ENCODE measurements around the gene SLC1A2. TPM values are rescaled to one million over a fixed set of nuclear protein-coding genes. Genes with fewer than 3 reads are reported as not detected.
A peak's percentile ranks its signal among the peaks of the same experiment; 100 is the strongest.

Gene SLC1A2
- total and polyA plus RNA-seq, 8 donors = 0.89 to 31.8 (median 18.9) TPM

DNA sequence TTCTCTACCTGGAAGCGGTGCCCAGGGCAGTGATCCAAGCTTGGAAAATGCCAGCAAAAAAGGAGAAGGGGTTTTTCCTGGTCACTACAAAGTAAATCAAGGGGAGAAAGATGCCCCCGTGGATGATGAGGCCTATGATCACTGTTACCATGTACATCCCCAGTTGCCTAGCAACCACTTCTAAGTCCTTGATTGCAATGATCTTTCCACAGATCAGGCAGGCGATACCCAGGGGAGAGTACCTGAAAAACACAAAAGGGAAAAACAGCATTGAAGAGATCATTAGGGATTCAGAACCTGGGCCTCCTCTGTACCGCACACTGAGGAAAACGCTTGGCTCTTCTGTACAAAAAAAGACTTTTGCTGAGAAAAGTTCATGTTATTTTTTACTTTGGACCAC, 127.1 kb downstream of the SLC1A2 start:
- intact Hi-C loops (cut with DNase I) = no loop called here
- TF ChIP-seq, protein P1, sequence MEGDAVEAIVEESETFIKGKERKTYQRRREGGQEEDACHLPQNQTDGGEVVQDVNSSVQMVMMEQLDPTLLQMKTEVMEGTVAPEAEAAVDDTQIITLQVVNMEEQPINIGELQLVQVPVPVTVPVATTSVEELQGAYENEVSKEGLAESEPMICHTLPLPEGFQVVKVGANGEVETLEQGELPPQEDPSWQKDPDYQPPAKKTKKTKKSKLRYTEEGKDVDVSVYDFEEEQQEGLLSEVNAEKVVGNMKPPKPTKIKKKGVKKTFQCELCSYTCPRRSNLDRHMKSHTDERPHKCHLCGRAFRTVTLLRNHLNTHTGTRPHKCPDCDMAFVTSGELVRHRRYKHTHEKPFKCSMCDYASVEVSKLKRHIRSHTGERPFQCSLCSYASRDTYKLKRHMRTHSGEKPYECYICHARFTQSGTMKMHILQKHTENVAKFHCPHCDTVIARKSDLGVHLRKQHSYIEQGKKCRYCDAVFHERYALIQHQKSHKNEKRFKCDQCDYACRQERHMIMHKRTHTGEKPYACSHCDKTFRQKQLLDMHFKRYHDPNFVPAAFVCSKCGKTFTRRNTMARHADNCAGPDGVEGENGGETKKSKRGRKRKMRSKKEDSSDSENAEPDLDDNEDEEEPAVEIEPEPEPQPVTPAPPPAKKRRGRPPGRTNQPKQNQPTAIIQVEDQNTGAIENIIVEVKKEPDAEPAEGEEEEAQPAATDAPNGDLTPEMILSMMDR (IDR thresholded peaks at IDR 0.05) = no peak
- H3K27ac ChIP-seq = no peak overlapping the region
- H3K27me3 ChIP-seq = no peaks in the 10 kb centered on the region
- no peak overlapping the region for H3K4me3 ChIP-seq
- H3K4me1 ChIP-seq = peaks cover 0 to 7% of the 10 kb centered on the region in 2 donors
- no peak for ATAC-seq
- no peaks in the 10 kb centered on the region for H3K9me3 ChIP-seq
- H3K36me3 ChIP-seq = no peaks in the 10 kb centered on the region
- DNase-seq = no peak

- ATAC-seq (no peak), DNase-seq (no peak)
- intact Hi-C loops (cut with DNase I) = no loop called here
- H3K27ac ChIP-seq = no peak overlapping the region
- H3K4me3 ChIP-seq = no peak overlapping the region
- no peaks in the 10 kb centered on the region for H3K27me3 ChIP-seq
- no peaks in the 10 kb centered on the region for H3K36me3 ChIP-seq
- TF ChIP-seq, protein P1 (IDR thresholded peaks at IDR 0.05) = no peak
- H3K4me1 ChIP-seq = peaks cover 0 to 7% of the 10 kb centered on the region in 2 donors
- H3K9me3 ChIP-seq = no peaks in the 10 kb centered on the region
These were observed 128.5 kb downstream of the SLC1A2 start for GRCh38 chr11:35290876-35291275.

- Histone ChIP-seq H3K4me3 (no peak overlapping the region), H3K4me1 (peaks cover 0 to 7% of the 10 kb centered on the region in 2 donors), H3K27me3 (no peaks in the 10 kb centered on the region), H3K27ac (peak overlapping the region; percentile 22 to 37), H3K36me3 (no peaks in the 10 kb centered on the region), H3K9me3 (no peaks in the 10 kb centered on the region)
- intact Hi-C loops (cut with DNase I) = no loop called here
- TF ChIP-seq, protein P1 (IDR thresholded peaks at IDR 0.05) = no peak
- DNase-seq = no peak
- no peak for ATAC-seq
These were observed 129.5 kb downstream of the SLC1A2 start for GRCh38 chr11:35289821-35290220.

GRCh38 chr11:35288817-35289541, 130.4 kb downstream of the SLC1A2 start:
- Histone ChIP-seq H3K27me3 (no peaks in the 10 kb centered on the region), H3K27ac (peak overlapping the region; percentile 22 to 37), H3K9me3 (no peaks in the 10 kb centered on the region), H3K36me3 (no peaks in the 10 kb centered on the region), H3K4me3 (no peak overlapping the region), H3K4me1 (peaks cover 0 to 7% of the 10 kb centered on the region in 2 donors)
- DNase-seq (no peak), ATAC-seq (peak; percentile 57)
- intact Hi-C loops (cut with DNase I) = no loop called here
- TF ChIP-seq, protein P1 (IDR thresholded peaks at IDR 0.05) = no peak

- intact Hi-C loops (cut with DNase I) = no loop called here
- Histone ChIP-seq H3K4me3 (no peak overlapping the region), H3K27ac (no peak overlapping the region), H3K27me3 (no peaks in the 10 kb centered on the region), H3K4me1 (peaks cover 0 to 7% of the 10 kb centered on the region in 2 donors), H3K36me3 (no peaks in the 10 kb centered on the region), H3K9me3 (no peaks in the 10 kb centered on the region)
- no peak for DNase-seq
- ATAC-seq = no peak
- TF ChIP-seq, protein P1 (IDR thresholded peaks at IDR 0.05) = no peak
These were observed 131.0 kb downstream of the SLC1A2 start for GRCh38 chr11:35288309-35288708.
